Osteoblast (primary cell): ENCODE data around the gene ADGRG3. TPM values are rescaled to one million over a fixed set of nuclear protein-coding genes. Genes with fewer than 3 reads are reported as not detected.

ENCODE experiments used
- DNase-seq: peaks from one replicate; pipeline ENCODE4 v3.0.0; 2011; ENCODE audit warnings: low spot score, mixed read lengths; ENCODE audit not compliant: insufficient read length; ENCODE audit errors: missing footprints
- H2AFZ ChIP-seq: 2 replicates; pipeline ENCODE4 v1.6.0; 2011; ENCODE audit warnings: mild to moderate bottlenecking, low read length
- H3K27ac ChIP-seq: 2 replicates; pipeline ENCODE4 v1.5.1; 2011; ENCODE audit warnings: mild to moderate bottlenecking, low read depth, low read length, moderate library complexity
- H3K27me3 ChIP-seq: 2 replicates; pipeline ENCODE4 v1.6.0; 2012; ENCODE audit warnings: mild to moderate bottlenecking, control low read depth, inconsistent platforms, low read length, moderate library complexity; ENCODE audit not compliant: insufficient read depth
- H3K36me3 ChIP-seq: 2 replicates; pipeline ENCODE4 v1.5.1; 2011; ENCODE audit warnings: mild to moderate bottlenecking, low read length, control low read depth, moderate library complexity; ENCODE audit not compliant: insufficient read depth
- H3K4me1 ChIP-seq: 2 replicates; pipeline ENCODE4 v1.5.1; 2011; ENCODE audit warnings: mild to moderate bottlenecking, low read length, control low read depth, moderate library complexity; ENCODE audit not compliant: insufficient read depth
- H3K4me2 ChIP-seq: 2 replicates; pipeline ENCODE4 v1.6.0; 2011; ENCODE audit warnings: mild to moderate bottlenecking, low read length; ENCODE audit not compliant: insufficient read depth
- H3K4me3 ChIP-seq: fragments of 200-600 bp; sonication (generic); 3 replicates; pipeline ENCODE4 v1.5.1; 2012; ENCODE audit warnings: mild to moderate bottlenecking, low read length, inconsistent platforms; ENCODE audit not compliant: insufficient read depth
- H3K79me2 ChIP-seq: 2 replicates; pipeline ENCODE4 v1.6.0; 2012; ENCODE audit warnings: mild to moderate bottlenecking, low read length, control low read depth, inconsistent platforms; ENCODE audit not compliant: insufficient read depth
- H3K9me3 ChIP-seq: 2 replicates; pipeline ENCODE4 v1.5.1; 2011; ENCODE audit warnings: low read depth, low read length, control low read depth
- H4K20me1 ChIP-seq: 2 replicates; pipeline ENCODE4 v1.6.0; 2012; ENCODE audit warnings: mild to moderate bottlenecking, low read length, control low read depth; ENCODE audit not compliant: insufficient read depth
- total RNA-seq: library from RNA; depleted of rRNA; stranded (reverse); fragments of >200 nt; gene quantifications from 2 replicates; pipeline ENCODE4 v1.2.3, GENCODE V29; 2012
- TF ChIP-seq, protein P1 (sequence below): IDR thresholded peaks from 2 replicates; pipeline ENCODE4 v1.5.1; 2011; ENCODE audit warnings: mild to moderate bottlenecking, low read depth, low read length, moderate library complexity; ENCODE audit errors: extremely low read depth

Gene ADGRG3
- total RNA-seq, 1 donor: not detected

DNA sequence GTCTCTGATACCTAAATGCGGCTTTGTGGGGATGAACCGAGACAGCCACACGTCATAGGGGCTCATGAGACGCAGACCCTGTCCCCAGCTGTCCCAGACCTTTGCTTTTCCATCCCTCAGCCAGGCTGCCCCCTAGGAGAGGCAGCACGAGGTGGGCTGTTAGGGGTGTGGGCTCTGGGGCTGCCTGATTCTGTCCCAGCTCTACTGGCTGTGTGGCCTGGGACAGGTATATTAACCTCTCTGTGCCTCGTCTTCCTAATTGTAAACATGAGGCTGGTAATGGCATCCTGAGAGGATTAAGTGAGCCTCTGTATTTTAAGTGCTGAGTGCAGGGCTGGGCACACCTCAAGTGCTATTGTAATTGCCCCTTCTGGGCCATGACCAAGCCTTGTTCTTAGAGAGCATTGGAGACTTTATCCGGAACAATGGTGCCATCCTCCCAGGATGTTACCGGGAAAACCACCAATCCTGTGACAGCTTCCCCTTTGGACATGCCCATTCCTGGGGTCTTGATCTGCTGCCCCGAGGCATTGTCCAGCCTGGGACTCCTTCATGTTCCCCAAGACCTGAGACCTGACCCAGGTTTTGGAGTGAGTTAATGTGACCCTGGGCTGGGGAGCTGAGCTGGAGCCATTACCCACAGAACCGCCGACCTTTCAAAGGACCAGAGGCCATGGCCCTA, 34.6 kb upstream of the ADGRG3 start:
- H3K4me1 ChIP-seq: peaks cover 37% of the 10 kb centered on the region
- no peak overlapping the region for H3K27ac ChIP-seq
- no peaks in the 10 kb centered on the region for H3K9me3 ChIP-seq
- H3K27me3 ChIP-seq: no peaks in the 10 kb centered on the region
- H3K79me2 ChIP-seq: no peaks in the 10 kb centered on the region
- H3K36me3 ChIP-seq: no peaks in the 10 kb centered on the region
- TF ChIP-seq, protein P1, sequence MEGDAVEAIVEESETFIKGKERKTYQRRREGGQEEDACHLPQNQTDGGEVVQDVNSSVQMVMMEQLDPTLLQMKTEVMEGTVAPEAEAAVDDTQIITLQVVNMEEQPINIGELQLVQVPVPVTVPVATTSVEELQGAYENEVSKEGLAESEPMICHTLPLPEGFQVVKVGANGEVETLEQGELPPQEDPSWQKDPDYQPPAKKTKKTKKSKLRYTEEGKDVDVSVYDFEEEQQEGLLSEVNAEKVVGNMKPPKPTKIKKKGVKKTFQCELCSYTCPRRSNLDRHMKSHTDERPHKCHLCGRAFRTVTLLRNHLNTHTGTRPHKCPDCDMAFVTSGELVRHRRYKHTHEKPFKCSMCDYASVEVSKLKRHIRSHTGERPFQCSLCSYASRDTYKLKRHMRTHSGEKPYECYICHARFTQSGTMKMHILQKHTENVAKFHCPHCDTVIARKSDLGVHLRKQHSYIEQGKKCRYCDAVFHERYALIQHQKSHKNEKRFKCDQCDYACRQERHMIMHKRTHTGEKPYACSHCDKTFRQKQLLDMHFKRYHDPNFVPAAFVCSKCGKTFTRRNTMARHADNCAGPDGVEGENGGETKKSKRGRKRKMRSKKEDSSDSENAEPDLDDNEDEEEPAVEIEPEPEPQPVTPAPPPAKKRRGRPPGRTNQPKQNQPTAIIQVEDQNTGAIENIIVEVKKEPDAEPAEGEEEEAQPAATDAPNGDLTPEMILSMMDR: no peak
- no peak for DNase-seq
- H4K20me1 ChIP-seq: no peaks in the 10 kb centered on the region
- no peak overlapping the region for H3K4me2 ChIP-seq
- H2AFZ ChIP-seq: no peak overlapping the region
- no peak overlapping the region for H3K4me3 ChIP-seq

DNA sequence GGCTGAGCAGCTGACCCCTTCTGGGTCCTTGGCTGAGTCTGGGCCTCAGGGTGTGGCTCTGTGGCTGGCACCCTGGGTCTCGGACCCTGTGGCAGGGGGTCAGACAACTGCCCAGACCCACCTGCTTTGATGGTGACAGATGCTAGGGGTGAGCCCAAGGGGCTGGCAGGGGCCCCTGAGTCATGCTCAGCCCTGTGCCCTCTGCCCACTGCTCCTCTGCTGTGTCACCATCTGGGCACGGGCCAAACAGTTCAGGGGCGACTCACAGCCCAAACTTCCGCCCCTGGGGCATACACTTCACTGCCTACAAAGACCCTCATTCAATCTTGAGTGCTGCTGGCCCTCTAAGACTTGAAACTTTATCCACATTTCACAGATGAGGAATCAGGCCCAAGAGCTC, 33.9 kb upstream of the ADGRG3 start:
- Histone ChIP-seq H3K4me3 (no peak overlapping the region), H3K4me1 (peaks cover 32% of the 10 kb centered on the region), H4K20me1 (no peaks in the 10 kb centered on the region), H3K9me3 (no peaks in the 10 kb centered on the region), H3K27me3 (no peaks in the 10 kb centered on the region), H3K27ac (no peak overlapping the region), H3K4me2 (no peak overlapping the region), H3K79me2 (no peaks in the 10 kb centered on the region), H3K36me3 (no peaks in the 10 kb centered on the region), H2AFZ (no peak overlapping the region)
- DNase-seq: no peak
- TF ChIP-seq, protein P1: no peak

DNA sequence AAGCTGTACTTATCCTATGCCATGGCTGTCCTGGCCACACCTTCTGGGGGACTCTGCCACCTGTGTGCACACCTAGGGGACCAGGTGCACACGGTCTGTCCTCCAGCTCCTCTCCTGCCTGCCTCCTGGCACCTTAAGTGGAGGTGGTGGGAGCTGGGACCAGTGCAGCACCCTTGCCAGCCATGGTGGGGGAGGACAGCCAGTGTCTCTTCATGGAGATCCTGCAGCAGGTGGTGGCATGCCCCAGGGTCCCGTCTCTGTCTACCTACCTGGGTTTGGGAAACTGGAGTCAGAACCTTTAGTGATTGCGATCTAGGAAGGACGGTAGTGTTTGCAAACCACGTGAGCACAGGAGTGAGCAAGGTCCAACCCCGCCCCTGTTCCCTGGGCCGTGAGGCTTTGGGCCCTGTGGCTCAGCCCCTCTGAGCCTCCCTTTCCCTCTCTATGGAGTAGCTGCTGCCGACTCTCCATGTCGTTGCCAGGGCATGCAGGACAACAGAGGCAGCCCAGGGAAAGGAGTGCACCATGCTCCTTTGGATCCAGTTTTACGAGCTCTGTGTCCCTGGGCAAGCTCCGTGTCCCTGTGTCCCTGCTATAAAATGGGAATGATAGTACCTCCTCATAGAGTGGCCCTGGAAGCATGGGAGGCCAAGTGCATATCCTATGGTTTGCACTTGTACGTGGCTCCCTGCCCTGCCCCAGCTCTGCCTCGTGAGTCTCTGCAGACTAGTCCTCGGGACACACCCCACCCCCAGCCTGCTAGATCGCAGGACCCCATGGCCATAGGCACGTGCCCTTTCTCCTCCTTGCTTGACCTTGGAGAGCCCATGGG, 32.6 kb upstream of the ADGRG3 start:
- H3K79me2 ChIP-seq: no peaks in the 10 kb centered on the region

DNA sequence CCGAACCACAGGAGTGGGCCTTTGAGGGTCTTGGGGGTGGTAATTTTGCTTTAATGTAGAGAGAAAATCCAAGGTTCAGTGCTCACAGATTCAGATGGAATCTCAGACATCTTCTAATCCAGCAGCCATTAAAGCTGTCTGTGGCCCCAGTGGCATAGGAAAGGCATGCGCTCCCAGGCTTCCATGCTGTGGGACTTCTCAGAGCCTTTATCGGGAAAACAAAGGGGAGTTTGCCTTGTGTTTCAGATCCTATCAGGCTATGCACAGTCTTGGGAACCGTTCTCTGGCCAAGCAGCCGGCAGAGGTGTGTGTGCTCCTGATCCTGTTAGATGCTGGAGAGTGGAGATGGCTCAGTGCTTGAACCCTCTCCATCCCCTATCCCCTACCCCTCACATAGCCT, 31.9 kb upstream of the ADGRG3 start:
- TF ChIP-seq, protein P1: no peak
- H3K27ac ChIP-seq: no peak overlapping the region
- H4K20me1 ChIP-seq: no peaks in the 10 kb centered on the region
- no peaks in the 10 kb centered on the region for H3K27me3 ChIP-seq
- peaks cover 32% of the 10 kb centered on the region for H3K4me1 ChIP-seq
- no peaks in the 10 kb centered on the region for H3K9me3 ChIP-seq
- DNase-seq: no peak
- H3K4me2 ChIP-seq: no peak overlapping the region
- H3K36me3 ChIP-seq: no peaks in the 10 kb centered on the region
- no peak overlapping the region for H3K4me3 ChIP-seq
- H2AFZ ChIP-seq: no peak overlapping the region
- H3K79me2 ChIP-seq: no peaks in the 10 kb centered on the region

More for the DNA sequence above, 32.6 kb upstream of the ADGRG3 start:
- H3K27ac ChIP-seq: no peak overlapping the region
- H3K4me3 ChIP-seq: no peak overlapping the region
- no peaks in the 10 kb centered on the region for H4K20me1 ChIP-seq
- no peaks in the 10 kb centered on the region for H3K9me3 ChIP-seq
- no peaks in the 10 kb centered on the region for H3K27me3 ChIP-seq
- H3K36me3 ChIP-seq: no peaks in the 10 kb centered on the region
- H3K4me2 ChIP-seq: no peak overlapping the region
- H3K4me1 ChIP-seq: peaks cover 32% of the 10 kb centered on the region
- TF ChIP-seq, protein P1: no peak
- H2AFZ ChIP-seq: no peak overlapping the region
- peak; percentile 64 for DNase-seq
